ENCODE data around the gene CTDSPL2.

- TF ChIP-seq POLR2A (IDR thresholded peaks at IDR 0.05; ENCODE audit: low read depth, low read length) (no peak), TAF1 (IDR thresholded peaks at IDR 0.05; ENCODE audit: low read depth, low read length) (no peak), POLR2AphosphoS5 (IDR thresholded peaks at IDR 0.05; ENCODE audit: low read depth, low read length) (no peak; the same call in 1 of the 2 replicates), SPI1 (IDR thresholded peaks at IDR 0.05; ENCODE audit: low read depth, low read length) (no peak), PAX5 (IDR thresholded peaks at IDR 0.05; ENCODE audit: insufficient read depth, low read length, severe bottlenecking) (no peak), POU2F2 (IDR thresholded peaks at IDR 0.05; ENCODE audit: low read depth, low read length) (no peak)
These were observed 142.9 kb downstream of the CTDSPL2 start for GRCh38 chr15:44570361-44570760.

Data from GM12891 (cell line).